Measurements from ENCODE around the gene ZBTB17. TPM values are rescaled to one million over a fixed set of nuclear protein-coding genes. Genes with fewer than 3 reads are reported as not detected.

The ZBTB17 gene
- total and polyA plus RNA-seq, 2 of the 8 experiments (the other 6 are each of a cell fraction or from before 2014, with no cell fraction given), result 24.7 to 36.2 TPM

GRCh38 chr1:15965228-15965767 lies 10.6 kb downstream of the ZBTB17 start:
- Histone ChIP-seq H4K91ac (replicated peaks; ENCODE audit: insufficient read length, low read length) (no peak overlapping the region), H3K27ac (ENCODE audit: low read depth, low read length) (no peak overlapping the region), H2BK20ac (ENCODE audit: low read length) (no peak overlapping the region), H4K5ac (ENCODE audit: insufficient read length, low read depth, low read length) (no peak overlapping the region), H3K9me3 (ENCODE audit: insufficient read depth in 2 of 2, low read depth in 1 of 2, low read length in 1 of 2) (peaks cover 12 to 13% of the 10 kb centered on the region in 2 experiments), H3K4ac (replicated peaks; ENCODE audit: insufficient read length, low read depth, low read length) (no peak overlapping the region), H2BK120ac (replicated peaks; ENCODE audit: low read depth, low read length) (no peak overlapping the region), H2BK12ac (ENCODE audit: low read depth, low read length) (no peak overlapping the region), H3K27me3 (replicated peaks in 1 of 4; ENCODE audit: control insufficient read depth in 3 of 4, extremely low read depth in 1 of 4, insufficient read depth in 3 of 4, low read length in 3 of 4) (no peaks in the 10 kb centered on the region), H3K79me1 (ENCODE audit: low read depth, low read length) (peaks cover 2% of the 10 kb centered on the region), H4K8ac (ENCODE audit: extremely low read depth, insufficient read depth, low read length) (no peak overlapping the region), H2AFZ (ENCODE audit: low read length) (no peak overlapping the region), H2BK15ac (ENCODE audit: low read length) (no peak overlapping the region), H3K4me1 (replicated peaks in 1 of 4; ENCODE audit: control insufficient read depth in 3 of 4, insufficient read depth in 4 of 4, low read length in 3 of 4) (peaks cover 0 to 3% (median 0%) of the 10 kb centered on the region in 4 experiments; a peak in 2 of 7 replicates), H2BK5ac (ENCODE audit: low read depth, low read length) (no peak overlapping the region), H3K79me2 (ENCODE audit: control insufficient read depth in 1 of 2, insufficient read depth in 2 of 2, low read length in 2 of 2) (peaks cover 0 to 3% of the 10 kb centered on the region in 2 experiments; a peak in 1 of 4 replicates), H3K9ac (replicated peaks in 1 of 4; ENCODE audit: extremely low read depth in 1 of 4, low read depth in 3 of 4, low read length in 3 of 4) (no peak overlapping the region), H3K23me2 (ENCODE audit: low read depth, low read length) (no peaks in the 10 kb centered on the region; the same call in 1 of the 2 replicates), H4K20me1 (replicated peaks in 1 of 2; ENCODE audit: control insufficient read depth in 1 of 2, insufficient read depth in 2 of 2, low read length in 2 of 2) (peaks cover 0 to 10% of the 10 kb centered on the region in 2 experiments), H3K4me3 (ENCODE audit: extremely low read depth in 1 of 4, insufficient read depth in 2 of 4, low read depth in 3 of 4, low read length in 4 of 4) (no peak overlapping the region), H3K14ac (ENCODE audit: insufficient read length) (no peak overlapping the region), H2AK5ac (ENCODE audit: low read depth, low read length) (no peak overlapping the region), H3K23ac (ENCODE audit: insufficient read length) (no peak overlapping the region), H3K18ac (ENCODE audit: extremely low read depth, low read length) (no peak overlapping the region), H3K56ac (replicated peaks; ENCODE audit: insufficient read length, low read depth, low read length) (no peak overlapping the region), H3K4me2 (ENCODE audit: insufficient read depth in 1 of 2, low read depth in 2 of 2, low read length in 2 of 2) (no peak overlapping the region), H3K36me3 (ENCODE audit: control insufficient read depth in 2 of 4, insufficient read depth in 4 of 4, low read length in 3 of 4) (peaks cover 0 to 14% (median 4%) of the 10 kb centered on the region in 4 experiments; a peak in 5 of 8 replicates)
- POLR2A ChIA-PET (ENCODE audit: partially characterized antibody), result interaction anchor here (0.6 kb wide), 1 partner anchor 207 kb away, joined by 3 read pairs; no protein-coding TSS in a partner anchor
- 87% methylated on average over 7 of the region's 7 CpGs; no CpG with 5 or more reads in 1 of the 2 experiments for WGBS, 2 experiments (ENCODE audit: extremely low coverage in 1 of 2, insufficient coverage in 1 of 2, insufficient read length in 1 of 2, insufficient replicate concordance in 2 of 2, low coverage in 1 of 2, low lambda C conversion rate in 2 of 2, missing lambda C conversion rate in 1 of 2)
- DNase-seq (ENCODE audit: low read depth in 1 of 2, low spot score in 2 of 2) (no peak), FAIRE-seq (no peak)
- CTCF ChIA-PET (ENCODE audit: partially characterized antibody), result interaction anchor here (1.0 to 1.7 kb wide), 4 partner anchors 7 to 91 kb away, joined by 3 to 4 read pairs (median 3); no protein-coding TSS in a partner anchor
- TF ChIP-seq TBP (IDR thresholded peaks at IDR 0.05; ENCODE audit: low read depth, low read length) (no peak), MAX (IDR thresholded peaks at IDR 0.05) (no peak), CEBPB (IDR thresholded peaks at IDR 0.05; ENCODE audit: low read depth, low read length) (no peak), USF2 (IDR thresholded peaks at IDR 0.05; ENCODE audit: low read length) (no peak), POLR2AphosphoS5 (IDR thresholded peaks at IDR 0.05; ENCODE audit: low read depth, low read length) (no peak), NANOG (IDR thresholded peaks at IDR 0.05; ENCODE audit: insufficient read depth, low read depth, low read length, poor library complexity, severe bottlenecking) (no peak), BRCA1 (IDR thresholded peaks at IDR 0.05; ENCODE audit: low read depth, low read length) (no peak), MAFK (IDR thresholded peaks at IDR 0.05; ENCODE audit: low read depth, low read length) (no peak), GTF2F1 (IDR thresholded peaks at IDR 0.05; ENCODE audit: borderline replicate concordance, low read depth, low read length) (no peak), NRF1 (IDR thresholded peaks at IDR 0.05; ENCODE audit: low read depth, low read length) (no peak)

Measured in H1 (cell line).